Ishikawa (cell line): Measurements from ENCODE around the gene GTPBP3.

ENCODE experiments used
- CEBPB ChIP-seq: IDR thresholded peaks from 2 replicates; pipeline ENCODE4 v1.6.1; 2012
- CREB1 ChIP-seq: IDR thresholded peaks from 2 replicates; pipeline ENCODE4 v1.6.1; 2012; ENCODE audit warnings: low read depth
- EGR1 ChIP-seq: IDR thresholded peaks from 2 replicates; pipeline ENCODE4 v1.6.1; 2012
- EP300 ChIP-seq: IDR thresholded peaks from 2 replicates; pipeline ENCODE4 v1.6.1; 2012; ENCODE audit warnings: borderline replicate concordance
- FOXM1 ChIP-seq: IDR thresholded peaks from 2 replicates; pipeline ENCODE4 v1.6.1; 2012; ENCODE audit warnings: low read depth, borderline replicate concordance
- NFIC ChIP-seq: IDR thresholded peaks from 2 replicates; pipeline ENCODE4 v1.6.1; 2012
- RAD21 ChIP-seq: IDR thresholded peaks from 2 replicates; pipeline ENCODE4 v1.6.1; 2012; ENCODE audit warnings: low read depth
- TAF1 ChIP-seq: IDR thresholded peaks from 2 replicates; pipeline ENCODE4 v1.6.1; 2012; ENCODE audit warnings: low read depth, mild to moderate bottlenecking
- TEAD4 ChIP-seq: IDR thresholded peaks from 2 replicates; pipeline ENCODE4 v1.6.1; 2012
- YY1 ChIP-seq: IDR thresholded peaks from 2 replicates; pipeline ENCODE4 v1.6.1; 2012; ENCODE audit warnings: low read depth
- ZBTB7A ChIP-seq: IDR thresholded peaks from 2 replicates; pipeline ENCODE4 v1.6.1; 2012; ENCODE audit warnings: low read depth
- TF ChIP-seq, protein P1 (sequence below): IDR thresholded peaks from 2 replicates; pipeline ENCODE4 v1.6.1; 2012; ENCODE audit warnings: low read depth, mild to moderate bottlenecking
- TF ChIP-seq, protein P2 (sequence below): IDR thresholded peaks from 2 replicates; pipeline ENCODE4 v1.6.1; 2012
- TF ChIP-seq, protein P3 (sequence below): IDR thresholded peaks from 2 replicates; pipeline ENCODE4 v1.6.1; 2012

DNA sequence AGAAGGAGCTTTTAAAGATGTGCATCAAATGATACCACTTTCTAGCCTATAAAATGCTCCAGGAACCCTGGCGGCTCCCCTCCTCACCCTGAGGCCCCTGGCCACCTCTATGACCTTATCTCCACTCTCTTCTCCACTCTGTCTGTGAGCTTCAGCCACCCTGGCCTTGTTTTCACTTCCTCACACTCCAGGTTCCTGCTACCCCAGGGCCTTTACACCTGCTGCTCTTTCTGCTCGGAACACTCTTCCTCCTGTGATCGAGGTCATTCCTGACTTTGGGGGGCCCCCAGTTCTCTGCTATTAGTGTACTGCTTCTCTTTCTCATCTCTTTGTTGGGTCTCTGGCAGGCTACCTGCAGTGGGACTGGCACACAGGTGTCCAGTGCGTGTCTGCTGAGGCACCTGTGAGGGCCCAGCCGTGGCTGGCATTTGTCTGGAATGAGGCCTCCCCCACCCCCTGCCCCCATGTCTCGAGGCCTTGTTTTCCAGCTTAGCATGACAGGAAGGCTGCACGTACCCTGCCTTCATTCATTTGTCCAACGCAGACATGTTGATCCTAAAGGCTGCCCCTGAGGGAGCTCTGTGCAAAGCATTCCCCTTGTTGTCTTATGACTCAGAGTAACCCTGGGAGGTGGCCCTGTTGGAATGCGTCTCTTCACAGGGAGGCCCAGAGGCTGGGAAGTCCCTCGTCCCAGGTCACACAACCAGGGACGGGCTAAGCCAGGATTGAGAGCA is 25.7 kb upstream of the GTPBP3 start:
- TF ChIP-seq NFIC (no peak), CEBPB (no peak), EGR1 (no peak), TAF1 (no peak), EP300 (no peak), CREB1 (no peak), ZBTB7A (no peak), YY1 (no peak), FOXM1 (no peak), RAD21 (no peak), TEAD4 (peak; percentile 43; the same call in 1 of the 2 replicates)
- TF ChIP-seq, protein P1, sequence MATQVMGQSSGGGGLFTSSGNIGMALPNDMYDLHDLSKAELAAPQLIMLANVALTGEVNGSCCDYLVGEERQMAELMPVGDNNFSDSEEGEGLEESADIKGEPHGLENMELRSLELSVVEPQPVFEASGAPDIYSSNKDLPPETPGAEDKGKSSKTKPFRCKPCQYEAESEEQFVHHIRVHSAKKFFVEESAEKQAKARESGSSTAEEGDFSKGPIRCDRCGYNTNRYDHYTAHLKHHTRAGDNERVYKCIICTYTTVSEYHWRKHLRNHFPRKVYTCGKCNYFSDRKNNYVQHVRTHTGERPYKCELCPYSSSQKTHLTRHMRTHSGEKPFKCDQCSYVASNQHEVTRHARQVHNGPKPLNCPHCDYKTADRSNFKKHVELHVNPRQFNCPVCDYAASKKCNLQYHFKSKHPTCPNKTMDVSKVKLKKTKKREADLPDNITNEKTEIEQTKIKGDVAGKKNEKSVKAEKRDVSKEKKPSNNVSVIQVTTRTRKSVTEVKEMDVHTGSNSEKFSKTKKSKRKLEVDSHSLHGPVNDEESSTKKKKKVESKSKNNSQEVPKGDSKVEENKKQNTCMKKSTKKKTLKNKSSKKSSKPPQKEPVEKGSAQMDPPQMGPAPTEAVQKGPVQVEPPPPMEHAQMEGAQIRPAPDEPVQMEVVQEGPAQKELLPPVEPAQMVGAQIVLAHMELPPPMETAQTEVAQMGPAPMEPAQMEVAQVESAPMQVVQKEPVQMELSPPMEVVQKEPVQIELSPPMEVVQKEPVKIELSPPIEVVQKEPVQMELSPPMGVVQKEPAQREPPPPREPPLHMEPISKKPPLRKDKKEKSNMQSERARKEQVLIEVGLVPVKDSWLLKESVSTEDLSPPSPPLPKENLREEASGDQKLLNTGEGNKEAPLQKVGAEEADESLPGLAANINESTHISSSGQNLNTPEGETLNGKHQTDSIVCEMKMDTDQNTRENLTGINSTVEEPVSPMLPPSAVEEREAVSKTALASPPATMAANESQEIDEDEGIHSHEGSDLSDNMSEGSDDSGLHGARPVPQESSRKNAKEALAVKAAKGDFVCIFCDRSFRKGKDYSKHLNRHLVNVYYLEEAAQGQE, result no peak
- TF ChIP-seq, protein P2, sequence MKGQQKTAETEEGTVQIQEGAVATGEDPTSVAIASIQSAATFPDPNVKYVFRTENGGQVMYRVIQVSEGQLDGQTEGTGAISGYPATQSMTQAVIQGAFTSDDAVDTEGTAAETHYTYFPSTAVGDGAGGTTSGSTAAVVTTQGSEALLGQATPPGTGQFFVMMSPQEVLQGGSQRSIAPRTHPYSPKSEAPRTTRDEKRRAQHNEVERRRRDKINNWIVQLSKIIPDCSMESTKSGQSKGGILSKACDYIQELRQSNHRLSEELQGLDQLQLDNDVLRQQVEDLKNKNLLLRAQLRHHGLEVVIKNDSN, result no peak
- TF ChIP-seq, protein P3, sequence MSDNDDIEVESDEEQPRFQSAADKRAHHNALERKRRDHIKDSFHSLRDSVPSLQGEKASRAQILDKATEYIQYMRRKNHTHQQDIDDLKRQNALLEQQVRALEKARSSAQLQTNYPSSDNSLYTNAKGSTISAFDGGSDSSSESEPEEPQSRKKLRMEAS, result no peak
